HG03025 (cell line): ENCODE data around the gene ASB8.
"Not testable (repeated sequence)": the region's sequence is repeated elsewhere in the genome, so short reads cannot be mapped to it uniquely, and the experiment has no call there.

Experiments
- ATAC-seq: cut with Tn5 transposase; IDR thresholded peaks from one replicate; pipeline ENCODE4 v1.9.1; 2021; ENCODE audit warnings: mild to moderate bottlenecking, moderate library complexity; ENCODE audit not compliant: unreplicated experiment, low FRiP score

Gene ASB8

DNA sequence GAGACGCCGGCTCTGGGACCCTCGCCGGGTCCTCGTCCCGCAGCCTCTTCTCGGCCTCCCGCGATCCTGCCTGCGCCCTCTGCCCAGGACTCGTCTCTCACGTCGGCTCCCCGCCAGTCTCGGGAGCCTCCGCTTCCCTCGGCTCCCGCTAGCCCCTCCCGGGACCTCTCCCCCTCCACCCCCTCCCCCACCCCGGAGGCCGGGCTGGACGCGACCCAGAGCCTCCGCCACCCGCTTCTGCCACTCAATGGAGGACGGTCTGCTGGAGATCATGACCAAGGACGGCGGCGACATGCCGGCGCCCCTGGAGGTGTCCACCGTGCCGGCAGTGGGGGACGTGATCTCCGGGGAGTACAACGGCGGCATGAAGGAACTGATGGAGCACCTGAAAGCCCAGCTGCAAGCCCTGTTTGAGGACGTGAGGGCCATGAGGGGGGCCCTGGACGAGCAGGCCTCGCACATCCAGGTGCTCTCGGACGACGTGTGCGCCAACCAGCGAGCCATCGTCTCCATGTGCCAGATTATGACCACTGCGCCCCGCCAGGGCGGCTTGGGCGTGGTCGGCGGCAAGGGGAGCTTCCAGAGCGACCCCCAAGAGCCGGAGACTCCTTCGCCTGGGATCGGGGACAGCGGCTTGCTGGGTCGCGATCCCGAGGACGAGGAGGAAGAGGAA is 26.7 kb upstream of the ASB8 start:
- no peak for ATAC-seq

DNA sequence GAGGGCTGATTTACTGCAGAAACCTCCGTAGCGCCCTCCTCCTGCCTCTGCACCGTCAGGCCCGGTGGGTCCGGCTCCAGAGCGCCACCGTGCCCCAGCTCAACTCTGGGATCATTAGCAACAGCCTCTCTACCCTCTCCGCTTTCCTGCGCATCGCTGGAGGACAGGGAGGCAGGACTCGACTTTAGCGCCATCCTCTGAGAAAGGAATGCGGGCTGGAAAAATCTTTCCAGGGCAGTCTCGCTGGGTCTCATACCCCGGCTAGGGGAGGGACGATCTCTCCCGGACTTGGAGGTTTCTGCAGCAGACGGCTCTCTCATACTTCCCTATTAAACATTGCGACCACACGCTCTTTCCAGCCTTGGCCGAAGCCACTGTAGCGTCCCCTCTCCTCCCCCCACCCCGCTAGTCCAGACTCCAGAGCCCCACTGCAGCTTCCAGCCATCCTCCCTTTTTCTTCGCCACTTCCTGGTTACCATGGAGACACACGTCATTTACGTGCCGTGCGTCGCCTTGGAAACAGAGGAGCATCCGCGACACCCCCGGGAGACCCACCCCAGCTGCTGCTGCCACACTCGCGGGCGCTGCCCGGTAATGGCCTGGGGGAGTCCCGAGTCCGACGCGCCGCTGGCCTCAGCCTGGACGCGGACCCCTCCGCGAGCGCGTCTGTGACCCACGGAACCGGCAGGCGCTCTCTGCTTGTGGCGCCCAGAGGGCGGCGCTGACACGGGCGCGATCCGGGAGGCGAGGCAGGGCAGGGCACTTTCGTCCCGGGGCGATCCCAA is 26.0 kb upstream of the ASB8 start, which contains the start of gene CCDC184:
Gene CCDC184 (plus strand): TSS at position 554 of the 785 bp plus-strand sequence. CDS start 479 bp downstream, outside the sequence.
- ATAC-seq = peak; percentile 72

DNA sequence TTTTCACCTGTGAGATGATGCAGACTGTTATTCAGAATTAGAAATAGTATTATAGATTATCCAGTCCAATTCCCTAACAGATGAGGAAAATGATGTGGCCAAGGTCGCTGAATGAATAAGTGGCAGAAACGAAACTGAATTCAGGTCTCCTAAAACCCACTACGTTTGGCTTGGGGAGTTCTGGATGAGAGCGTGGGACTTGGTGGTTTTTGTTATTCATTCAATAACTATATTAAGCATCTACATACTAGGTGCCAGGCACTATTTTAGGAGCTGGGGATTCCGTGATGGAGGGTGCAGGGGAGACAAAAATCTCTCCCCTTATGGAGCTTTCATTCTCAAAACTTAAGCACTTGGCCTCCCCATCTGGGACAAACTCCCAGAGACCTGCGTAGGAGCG is 25.3 kb upstream of the ASB8 start:
- no peak for ATAC-seq

DNA sequence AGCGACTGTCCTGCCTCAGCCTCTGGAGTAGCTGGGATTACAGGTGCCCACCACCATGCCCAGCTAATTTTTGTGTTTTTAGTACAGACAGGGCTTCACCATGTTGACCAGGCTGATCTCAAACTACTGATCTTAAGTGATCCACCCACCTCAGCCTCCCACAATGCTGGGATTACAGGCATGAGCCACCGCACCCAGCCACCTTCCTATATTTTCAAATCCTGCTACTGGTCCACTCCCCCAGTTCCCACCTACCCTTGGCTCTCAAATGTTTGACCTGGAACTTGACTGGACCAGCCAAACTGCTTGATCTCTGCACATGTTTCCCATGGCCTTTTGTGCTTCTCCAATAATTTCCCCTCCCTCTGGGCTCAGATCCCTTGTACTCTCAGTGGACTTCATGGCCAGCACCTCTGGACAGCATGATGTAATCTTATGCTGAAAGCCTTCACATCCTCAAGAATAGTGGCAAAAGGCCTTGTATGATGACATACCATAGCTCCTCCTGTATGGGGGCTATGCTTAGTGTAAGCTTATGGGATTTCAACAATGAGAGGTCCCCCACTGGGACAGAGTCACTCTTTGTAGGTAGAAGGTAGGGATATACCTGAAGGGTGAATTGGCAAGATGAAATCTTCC is 23.7 kb upstream of the ASB8 start:
- ATAC-seq = no peak

DNA sequence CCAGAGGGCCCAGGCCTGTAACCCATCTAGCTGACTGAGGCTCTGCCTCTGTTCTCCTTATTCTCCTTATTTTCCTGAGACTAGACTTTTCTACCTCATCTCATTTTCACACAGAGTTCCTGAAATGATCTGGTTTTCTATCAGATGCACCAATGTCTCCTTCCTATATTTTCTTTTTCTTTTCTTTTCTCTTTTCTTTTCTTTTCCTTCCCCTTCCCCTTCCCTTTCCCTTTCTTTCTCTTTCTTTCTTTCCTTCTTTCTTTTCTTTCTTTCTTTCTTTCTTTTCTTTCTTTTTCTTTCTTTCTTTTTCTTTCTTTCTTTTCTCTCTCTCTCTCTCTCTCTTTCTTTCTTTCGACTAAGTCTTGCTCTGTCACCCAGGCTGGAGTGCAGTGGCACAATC is 23.1 kb upstream of the ASB8 start:
- ATAC-seq = no peak

DNA sequence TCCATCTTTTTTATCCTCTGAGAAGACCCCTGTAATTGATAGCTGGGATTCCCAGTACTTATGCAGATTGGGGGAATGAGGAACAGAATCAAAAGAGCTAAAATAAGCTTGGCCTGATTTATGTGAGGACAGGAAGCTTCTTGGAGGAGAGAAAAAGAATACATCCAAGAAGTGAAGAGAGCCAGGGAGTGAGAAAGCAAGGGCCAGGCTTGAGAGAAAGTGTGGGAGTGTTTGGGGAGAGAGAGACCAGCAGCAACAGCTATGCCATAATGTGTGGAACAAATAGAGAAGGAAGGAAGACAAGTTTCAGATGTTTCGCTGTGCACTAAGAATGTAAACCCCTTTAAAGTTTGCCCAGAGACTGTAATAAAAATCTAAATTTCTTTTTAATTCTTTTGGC is 22.2 kb upstream of the ASB8 start:
- ATAC-seq = no peak

DNA sequence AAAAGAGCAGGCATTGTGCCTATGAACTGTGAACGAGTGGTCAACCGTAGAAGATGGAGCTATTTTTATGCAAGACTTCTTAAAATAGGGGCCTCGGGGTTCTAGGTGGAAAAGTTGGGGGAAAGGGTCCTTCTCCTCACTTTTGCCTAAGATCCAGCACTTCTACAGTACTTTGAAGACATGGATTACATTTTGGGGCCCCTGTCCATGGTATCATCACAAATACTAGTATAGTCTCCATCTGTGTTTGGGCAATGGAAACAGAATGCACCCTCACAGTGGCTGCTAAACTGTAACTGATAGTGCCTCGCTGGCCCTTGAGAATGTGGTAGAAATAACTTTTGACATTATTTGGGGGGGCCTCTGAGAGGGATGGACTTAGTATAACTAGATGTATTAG is 20.7 kb upstream of the ASB8 start:
- ATAC-seq = no peak

- ATAC-seq = no peak
Measured at GRCh38 chr12:48176417-48176751, 19.1 kb upstream of the ASB8 start.

DNA sequence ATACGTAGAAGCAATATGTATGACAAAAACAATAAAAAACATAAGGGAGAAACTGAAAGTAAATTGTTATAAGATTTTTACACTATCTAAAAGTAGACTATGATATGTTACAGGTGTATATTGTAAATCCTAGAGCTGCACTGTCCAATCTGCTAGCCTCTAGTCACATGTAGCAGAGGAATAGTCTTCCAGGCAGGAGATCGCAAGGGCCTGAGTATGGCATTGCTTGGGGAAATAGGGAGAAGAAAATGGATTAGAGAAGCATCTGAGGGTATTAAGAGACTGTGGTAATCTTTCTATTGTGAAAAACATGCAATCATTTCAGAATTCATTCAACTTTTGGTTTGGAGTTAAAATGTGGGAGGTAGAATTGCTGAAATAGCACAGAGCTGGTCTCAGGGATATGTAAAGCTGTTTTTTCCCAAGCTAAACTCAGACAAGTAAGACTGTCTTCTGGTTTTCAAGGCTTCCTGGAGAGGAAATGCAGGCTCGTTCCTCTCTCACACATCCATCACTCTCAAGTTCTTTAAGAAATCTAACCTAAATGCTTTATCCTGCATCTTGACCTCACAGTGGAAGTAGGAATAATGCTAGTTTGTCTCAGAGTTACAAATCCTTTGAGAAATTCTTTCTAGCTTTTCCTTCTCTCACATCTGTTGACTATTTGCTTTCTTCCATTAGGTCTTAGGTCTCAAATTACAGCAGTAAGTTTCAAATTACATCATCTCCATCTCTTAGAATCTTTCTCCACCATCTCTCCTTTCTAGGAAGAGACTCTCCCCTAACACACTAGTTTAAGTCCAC is 18.5 kb upstream of the ASB8 start:
- ATAC-seq = no peak

- ATAC-seq = no peak
Measured at GRCh38 chr12:48169011-48169410, 11.7 kb upstream of the ASB8 start.

DNA sequence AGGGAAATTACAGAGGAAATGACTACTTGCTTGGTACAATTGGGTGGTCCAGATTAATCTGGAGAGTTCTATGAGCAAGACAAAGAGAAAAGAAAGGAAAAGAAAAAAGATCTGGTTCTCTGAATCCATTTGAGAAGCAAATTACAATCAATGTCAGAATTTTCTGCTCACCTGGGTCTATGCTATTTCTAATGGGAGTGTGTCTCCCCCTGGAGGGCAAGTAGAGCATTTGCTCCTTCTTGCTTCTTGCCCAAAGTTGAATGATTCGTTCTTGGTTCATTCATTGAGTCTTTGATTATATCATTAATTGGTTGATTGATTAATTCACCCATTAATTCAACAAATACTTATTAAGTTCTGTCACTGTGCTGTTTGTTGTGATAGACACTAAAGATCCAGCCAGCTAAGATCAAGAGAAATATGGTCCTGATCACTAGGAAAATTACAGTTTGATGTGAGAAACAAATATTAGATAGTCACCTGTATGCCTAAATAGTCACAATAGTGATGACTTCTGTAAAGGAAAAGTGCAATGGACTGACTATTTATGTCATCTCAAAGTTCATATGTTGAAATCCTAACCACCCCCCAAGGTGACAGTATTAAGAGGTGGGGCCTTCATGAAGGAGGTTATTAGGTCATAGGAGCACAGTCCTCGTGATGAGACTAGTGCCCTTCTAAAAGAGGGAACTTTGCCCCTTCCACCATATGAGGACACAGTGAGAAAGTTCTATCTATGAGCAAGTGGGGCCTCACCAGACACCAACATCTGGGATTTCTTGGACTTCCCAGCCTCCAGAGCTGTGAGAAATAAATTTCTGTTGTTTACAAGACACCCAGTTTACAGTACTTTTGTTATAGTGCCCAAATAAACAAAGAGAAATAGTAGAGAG is 8.0 kb upstream of the ASB8 start:
- no peak for ATAC-seq

DNA sequence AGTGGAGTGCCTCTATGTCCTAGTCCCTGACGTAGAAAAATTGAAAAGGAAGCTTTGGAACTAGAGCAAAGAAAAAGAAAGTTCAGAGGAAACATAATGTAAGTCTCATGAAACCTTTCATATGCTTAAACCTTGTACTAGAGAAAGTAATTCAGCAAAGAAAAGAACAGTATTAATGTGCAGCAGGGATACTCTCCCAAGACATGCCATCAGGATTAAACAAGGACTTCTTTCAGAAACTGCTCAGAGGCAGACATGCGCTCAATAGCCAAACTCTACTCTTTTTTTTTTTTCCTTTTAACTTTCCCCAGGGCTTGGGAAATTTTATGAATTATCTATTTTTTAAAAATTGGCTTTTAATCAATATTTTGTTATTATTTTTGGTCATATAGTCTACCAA is 7.1 kb upstream of the ASB8 start:
- ATAC-seq = no peak

- ATAC-seq = no peak
Measured at GRCh38 chr12:48163150-48163747, 5.9 kb upstream of the ASB8 start.

GRCh38 chr12:48160807-48161206 is 3.5 kb upstream of the ASB8 start:
- ATAC-seq = no peak

DNA sequence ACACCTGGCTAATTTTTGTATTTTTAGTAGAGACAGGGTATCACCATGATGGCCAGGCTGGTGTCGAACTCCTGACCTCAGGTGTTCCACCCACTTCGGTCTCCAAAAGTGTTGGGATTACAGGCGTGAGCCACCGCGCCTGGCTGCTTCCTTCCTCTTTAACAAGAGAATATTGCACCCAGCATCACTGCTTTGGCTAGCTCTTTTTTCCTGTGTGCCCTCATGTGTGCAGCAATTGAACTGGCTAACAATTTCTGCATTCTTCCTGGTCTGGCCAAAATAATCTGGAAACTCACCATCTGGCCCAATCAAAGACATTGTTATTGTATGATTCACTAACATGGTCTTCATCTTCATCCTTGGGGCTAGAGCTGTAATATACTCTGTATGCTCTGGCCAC is 2.7 kb upstream of the ASB8 start:
- ATAC-seq = no peak

DNA sequence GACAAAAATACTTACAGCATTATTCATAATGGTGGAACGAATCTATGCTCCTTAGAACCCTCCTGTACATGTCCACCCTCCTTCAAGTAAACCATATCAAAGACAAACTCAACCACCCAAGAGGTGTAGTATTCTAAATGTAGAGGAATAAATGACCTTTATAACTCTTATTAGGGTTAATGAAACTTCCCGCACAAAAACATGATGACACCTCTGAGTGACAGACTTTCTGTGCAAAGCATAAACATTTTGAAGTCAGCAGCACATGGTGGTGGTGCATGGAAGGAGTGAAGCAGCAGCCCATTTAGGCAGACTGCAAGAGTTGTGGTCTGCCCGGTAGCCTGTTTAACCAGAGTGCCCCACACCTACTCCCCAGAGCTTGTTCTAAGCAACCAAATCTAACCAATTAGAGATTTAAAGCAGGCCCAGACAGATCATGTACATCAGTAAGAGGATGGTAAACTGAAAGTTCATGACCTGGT is 615 bp upstream of the ASB8 start:
- ATAC-seq = peak; percentile 6

GRCh38 chr12:48156652-48157017 is 680 bp downstream of the ASB8 start:
- ATAC-seq = no peak

GRCh38 chr12:48155786-48156185 is 1.5 kb downstream of the ASB8 start:
- ATAC-seq = not testable (repeated sequence)

GRCh38 chr12:48151103-48151771 is 6.1 kb downstream of the ASB8 start:
- ATAC-seq = no peak
